Progenitor cell of endocrine pancreas (in vitro differentiated cells): ENCODE results near the gene APCDD1L. TPM values are rescaled to one million over a fixed set of nuclear protein-coding genes. Genes with fewer than 3 reads are reported as not detected.

Source experiments
- DNase-seq: peaks from one replicate; pipeline ENCODE4 v3.0.0; 2021; ENCODE audit warnings: low spot score; ENCODE audit not compliant: unreplicated experiment
- H3K27ac Mint-ChIP-seq: 2 replicates; pipeline ENCODE4 v1.8.0; 2021; ENCODE audit warnings: mild to moderate bottlenecking, moderate library complexity, mixed read lengths
- H3K27me3 Mint-ChIP-seq: 2 replicates; pipeline ENCODE4 v1.8.0; 2021; ENCODE audit warnings: mixed read lengths
- H3K36me3 Mint-ChIP-seq: 2 replicates; pipeline ENCODE4 v1.8.0; 2022; ENCODE audit warnings: mixed read lengths; ENCODE audit not compliant: insufficient read depth
- H3K4me1 Mint-ChIP-seq: 2 replicates; pipeline ENCODE4 v1.8.0; 2021; ENCODE audit warnings: low read depth, mixed read lengths
- H3K4me3 Mint-ChIP-seq: 2 replicates; pipeline ENCODE4 v1.8.0; 2021; ENCODE audit warnings: low read depth, mild to moderate bottlenecking, moderate library complexity, mixed read lengths
- H3K9me3 Mint-ChIP-seq: 2 replicates; pipeline ENCODE4 v1.8.0; 2021; ENCODE audit warnings: low read depth, mixed read lengths
- total RNA-seq: library from RNA; stranded (reverse); gene quantifications from 2 replicates; pipeline ENCODE4 v1.2.1, GENCODE V29; 2021
- TF ChIP-seq, protein P1 (sequence below): fragments of 200-600 bp; sonication (generic); IDR thresholded peaks from one replicate; pipeline ENCODE4 v1.5.0; 2021; ENCODE audit warnings: antibody characterized with exemption, mild to moderate bottlenecking; ENCODE audit not compliant: unreplicated experiment

The APCDD1L gene
- total RNA-seq, 1 donor from 2014 or later: not detected

DNA sequence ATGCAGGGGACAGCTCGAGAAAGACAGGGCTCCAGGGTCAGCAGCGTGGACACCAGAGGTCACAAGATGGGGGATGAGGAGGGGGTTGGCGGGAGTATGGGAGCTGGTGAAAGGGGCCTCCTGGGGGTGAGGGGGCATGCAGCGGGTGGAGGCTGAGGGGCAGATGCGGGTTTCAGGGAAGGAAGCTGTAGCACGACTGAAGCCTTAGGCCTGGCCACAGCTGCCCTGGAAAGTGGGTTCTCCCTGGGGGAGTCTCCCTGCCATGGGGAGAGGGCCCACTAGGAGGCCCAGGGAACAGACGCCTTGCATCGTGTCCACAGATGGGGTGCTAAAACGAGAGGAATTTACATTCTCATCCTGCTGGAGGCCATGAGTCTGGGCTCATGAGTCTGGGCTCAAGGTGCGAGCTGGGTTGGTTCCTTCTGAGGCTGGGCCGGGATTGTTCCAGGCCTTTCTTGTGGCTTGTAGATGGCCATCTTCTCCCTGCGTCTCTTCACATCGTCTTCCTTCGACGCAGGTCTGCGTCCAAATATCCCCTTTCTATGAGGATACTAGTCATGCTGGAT, 18.0 kb downstream of the APCDD1L start:
- Mint-ChIP-seq H3K27me3 (no peaks in the 10 kb centered on the region), H3K4me3 (no peak overlapping the region), H3K36me3 (no peaks in the 10 kb centered on the region), H3K4me1 (no peaks in the 10 kb centered on the region), H3K27ac (no peak overlapping the region), H3K9me3 (peaks cover 3% of the 10 kb centered on the region)
- no peak for DNase-seq
- TF ChIP-seq, protein P1, sequence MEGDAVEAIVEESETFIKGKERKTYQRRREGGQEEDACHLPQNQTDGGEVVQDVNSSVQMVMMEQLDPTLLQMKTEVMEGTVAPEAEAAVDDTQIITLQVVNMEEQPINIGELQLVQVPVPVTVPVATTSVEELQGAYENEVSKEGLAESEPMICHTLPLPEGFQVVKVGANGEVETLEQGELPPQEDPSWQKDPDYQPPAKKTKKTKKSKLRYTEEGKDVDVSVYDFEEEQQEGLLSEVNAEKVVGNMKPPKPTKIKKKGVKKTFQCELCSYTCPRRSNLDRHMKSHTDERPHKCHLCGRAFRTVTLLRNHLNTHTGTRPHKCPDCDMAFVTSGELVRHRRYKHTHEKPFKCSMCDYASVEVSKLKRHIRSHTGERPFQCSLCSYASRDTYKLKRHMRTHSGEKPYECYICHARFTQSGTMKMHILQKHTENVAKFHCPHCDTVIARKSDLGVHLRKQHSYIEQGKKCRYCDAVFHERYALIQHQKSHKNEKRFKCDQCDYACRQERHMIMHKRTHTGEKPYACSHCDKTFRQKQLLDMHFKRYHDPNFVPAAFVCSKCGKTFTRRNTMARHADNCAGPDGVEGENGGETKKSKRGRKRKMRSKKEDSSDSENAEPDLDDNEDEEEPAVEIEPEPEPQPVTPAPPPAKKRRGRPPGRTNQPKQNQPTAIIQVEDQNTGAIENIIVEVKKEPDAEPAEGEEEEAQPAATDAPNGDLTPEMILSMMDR: no peak

DNA sequence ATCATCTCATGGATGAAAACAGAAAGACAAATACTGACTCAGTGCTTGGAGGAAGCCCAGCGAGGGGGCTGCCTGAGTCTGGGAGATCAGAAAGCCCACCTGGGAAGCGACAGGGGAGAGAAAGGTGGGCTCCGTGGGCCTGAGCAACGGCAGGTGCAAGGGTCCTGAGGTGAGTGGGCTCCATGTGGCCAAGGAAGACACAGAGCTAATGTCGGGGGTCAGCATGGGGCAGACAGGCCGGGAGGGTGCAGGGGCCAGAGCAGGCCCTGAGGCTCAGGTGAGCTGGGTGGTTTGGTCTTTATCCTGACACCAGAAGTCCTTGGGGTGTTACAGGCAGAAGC, 18.8 kb downstream of the APCDD1L start:
- TF ChIP-seq, protein P1: no peak
- DNase-seq: no peak
- Mint-ChIP-seq H3K27me3 (no peaks in the 10 kb centered on the region), H3K36me3 (no peaks in the 10 kb centered on the region), H3K4me1 (no peaks in the 10 kb centered on the region), H3K27ac (no peak overlapping the region), H3K9me3 (no peaks in the 10 kb centered on the region), H3K4me3 (no peak overlapping the region)

DNA sequence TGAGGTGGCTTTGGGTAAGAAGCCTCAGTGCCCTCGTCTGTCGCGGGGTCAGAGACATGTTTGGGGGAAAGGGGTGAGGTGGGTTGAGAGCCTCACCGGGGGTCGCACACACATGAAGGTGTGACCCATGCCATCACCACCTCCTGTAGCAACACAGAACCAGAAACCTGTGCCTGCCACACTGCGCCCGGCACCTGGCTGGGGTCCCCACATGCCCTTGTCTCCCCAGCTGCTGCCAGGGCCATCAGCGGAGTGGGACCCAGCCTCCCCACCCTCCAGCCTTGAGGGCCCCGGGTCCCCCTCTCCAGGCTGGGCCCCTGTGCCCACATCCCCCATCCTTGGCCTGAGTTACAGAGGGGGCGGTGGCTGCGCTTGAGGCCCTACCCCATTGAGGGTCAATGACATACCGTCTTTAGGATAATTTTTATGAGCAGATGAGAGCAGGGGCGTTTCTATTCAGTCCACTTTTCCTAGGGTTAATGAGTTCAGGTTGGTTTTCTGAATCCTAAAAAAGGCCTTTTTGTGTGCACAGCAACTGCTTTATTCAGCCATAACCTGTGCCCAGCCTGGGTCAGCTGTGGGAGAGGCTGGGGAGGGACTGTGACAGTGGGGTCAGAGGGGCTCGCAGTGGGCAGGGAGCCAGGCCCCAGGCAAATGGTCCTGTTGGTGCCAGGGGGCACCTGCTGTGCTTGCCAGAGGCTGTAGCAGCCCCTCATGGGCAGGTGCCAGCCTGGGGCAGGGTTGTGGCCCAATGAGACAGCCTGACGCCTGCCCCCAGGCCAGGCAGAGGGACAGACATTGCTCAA, 19.4 kb downstream of the APCDD1L start:
- TF ChIP-seq, protein P1: no peak
- Mint-ChIP-seq H3K27ac (no peak overlapping the region), H3K27me3 (no peaks in the 10 kb centered on the region), H3K9me3 (no peaks in the 10 kb centered on the region), H3K4me3 (no peak overlapping the region), H3K36me3 (no peaks in the 10 kb centered on the region), H3K4me1 (no peaks in the 10 kb centered on the region)
- no peak for DNase-seq

DNA sequence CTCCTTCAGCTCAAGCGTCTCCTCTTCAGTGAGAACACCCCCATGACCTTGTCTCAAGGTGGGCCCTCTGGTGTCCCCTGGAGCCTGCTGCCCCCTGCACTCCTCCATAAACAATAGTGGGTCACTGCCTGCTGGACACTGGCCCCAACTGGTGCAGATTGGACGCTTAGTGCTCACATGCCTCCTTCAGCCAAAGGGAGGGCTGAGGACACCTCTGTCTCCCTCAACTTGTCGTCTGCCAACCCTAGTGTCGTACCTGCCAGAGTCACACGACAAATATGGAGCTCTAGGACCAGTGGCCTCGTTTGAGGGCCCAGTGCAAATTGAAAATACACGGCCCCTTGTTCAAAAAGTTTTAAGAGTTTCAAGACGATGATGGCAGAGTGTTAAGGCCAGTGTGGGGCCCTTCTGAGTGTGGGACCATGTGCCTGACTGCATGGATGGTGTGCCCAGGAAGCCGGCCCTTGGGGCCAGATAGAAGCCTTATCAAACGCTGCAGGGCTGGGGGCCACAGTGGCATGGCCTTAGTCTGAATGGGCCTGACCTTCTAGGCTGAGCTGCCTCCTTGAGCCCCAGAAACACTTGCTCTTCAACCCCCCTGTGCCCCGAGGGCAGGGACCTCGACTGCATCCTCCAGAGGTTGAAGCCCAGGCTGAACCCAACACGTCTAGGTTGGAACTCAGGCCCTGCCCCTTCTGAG, 20.1 kb downstream of the APCDD1L start:
- Mint-ChIP-seq H3K9me3 (no peaks in the 10 kb centered on the region), H3K27me3 (no peaks in the 10 kb centered on the region), H3K4me1 (no peaks in the 10 kb centered on the region), H3K4me3 (no peak overlapping the region), H3K36me3 (no peaks in the 10 kb centered on the region), H3K27ac (no peak overlapping the region)
- DNase-seq: no peak
- TF ChIP-seq, protein P1: no peak

DNA sequence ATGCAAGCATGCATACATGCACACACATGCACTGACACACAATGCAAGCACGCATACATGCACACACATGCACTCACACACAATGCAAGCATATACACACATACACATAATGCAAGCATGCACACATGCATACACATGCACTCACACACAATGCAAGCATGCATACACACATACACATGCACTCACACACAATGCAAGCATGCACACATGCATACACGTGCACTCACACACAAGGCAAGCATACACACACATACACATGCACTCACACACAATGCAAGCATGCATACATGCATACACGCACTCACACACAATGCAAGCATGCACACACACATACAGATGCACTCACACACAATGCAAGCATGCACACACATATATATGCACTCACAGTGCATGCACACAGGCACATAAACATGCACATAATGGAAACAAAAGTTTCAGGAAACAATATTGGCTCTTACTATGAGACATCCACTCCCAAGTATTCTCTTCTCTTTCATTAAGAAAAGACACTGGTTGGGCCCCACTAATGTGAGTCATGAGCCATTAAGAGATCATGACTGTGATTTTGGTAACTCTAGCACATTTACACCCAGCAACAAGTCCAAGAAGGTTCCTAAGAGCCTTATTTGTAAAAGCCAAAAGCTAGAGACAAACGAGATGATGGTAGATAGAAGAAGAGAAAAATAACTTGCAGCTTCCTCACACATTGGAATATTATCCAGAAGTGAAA, 22.2 kb downstream of the APCDD1L start:
- no peak for DNase-seq
- no peak overlapping the region for H3K27ac Mint-ChIP-seq
- no peaks in the 10 kb centered on the region for H3K27me3 Mint-ChIP-seq
- TF ChIP-seq, protein P1: no peak
- H3K36me3 Mint-ChIP-seq: peaks cover 3% of the 10 kb centered on the region
- no peak overlapping the region for H3K4me3 Mint-ChIP-seq
- peaks cover 6% of the 10 kb centered on the region for H3K9me3 Mint-ChIP-seq
- no peaks in the 10 kb centered on the region for H3K4me1 Mint-ChIP-seq
